ENCODE data around the gene ACP5.
"Not testable (repeated sequence)": the region's sequence is repeated elsewhere in the genome, so short reads cannot be mapped to it uniquely, and the experiment has no call there.

Gene ACP5

DNA sequence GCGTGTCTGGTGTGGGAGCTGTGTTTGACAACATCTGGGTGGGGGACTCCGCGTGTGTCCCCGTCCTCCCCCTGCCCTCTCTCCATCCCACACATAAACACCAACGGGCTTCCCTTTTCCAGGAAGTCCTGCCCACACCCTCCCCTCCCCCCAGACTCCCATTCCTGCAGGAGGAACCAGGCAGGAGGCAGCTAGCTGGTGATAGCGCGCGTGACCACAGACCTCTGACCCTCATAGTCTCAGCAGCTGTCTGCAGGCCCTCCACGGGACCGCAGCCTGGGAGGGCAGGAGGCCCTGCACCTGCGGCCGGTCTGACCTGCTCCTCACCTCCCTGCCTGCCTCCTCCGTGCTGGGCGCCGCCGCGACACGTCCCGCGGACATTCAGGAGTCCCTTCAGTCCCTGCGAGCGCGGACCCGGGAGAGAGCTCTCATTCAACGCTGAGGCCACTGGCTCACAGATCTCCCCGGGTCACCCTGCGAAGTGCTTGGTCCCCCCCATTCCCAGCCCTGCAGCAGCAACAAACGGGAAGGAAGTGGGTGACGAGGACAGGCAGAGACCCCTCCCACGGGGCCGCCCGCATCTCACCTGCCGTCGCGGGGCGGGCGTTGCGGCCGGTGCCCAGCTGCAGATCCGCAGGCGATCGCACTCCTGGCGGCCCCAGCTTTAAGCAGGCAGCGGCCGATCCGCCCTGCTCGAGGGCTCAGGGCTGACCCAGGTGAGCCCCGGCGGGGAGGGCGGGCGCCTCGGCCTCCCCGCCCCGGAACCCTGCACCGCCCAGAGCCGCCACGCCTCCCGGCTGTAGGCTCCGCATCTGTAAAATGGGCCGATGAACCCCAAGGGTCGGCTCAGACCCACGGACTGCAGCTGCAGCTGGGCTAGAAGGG, 1.1 kb upstream of the ACP5 start:
- DNase-seq (ENCODE audit: low read depth in 2 of 2), result no peak

DNA sequence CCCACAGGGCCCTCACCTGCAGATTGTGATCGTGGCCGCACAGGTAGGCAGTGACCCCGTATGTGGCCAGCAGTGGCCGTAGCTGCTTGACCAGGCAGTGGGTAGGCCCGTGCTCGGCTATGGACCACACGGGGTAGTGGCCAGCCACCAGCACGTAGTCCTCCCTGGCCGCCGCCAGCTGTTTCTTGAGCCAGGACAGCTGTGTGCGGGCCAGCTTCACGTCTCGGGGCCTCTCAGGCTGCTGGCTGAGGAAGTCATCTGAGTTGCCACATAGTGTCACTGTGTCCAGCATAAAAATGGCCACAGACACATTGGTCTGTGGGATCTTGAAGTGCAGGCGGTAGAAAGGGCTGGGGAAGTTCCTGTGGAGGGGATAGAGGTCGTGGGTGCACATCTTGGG, 1.2 kb downstream of the ACP5 start:
- DNase-seq (ENCODE audit: low read depth in 2 of 2), result no peak

DNA sequence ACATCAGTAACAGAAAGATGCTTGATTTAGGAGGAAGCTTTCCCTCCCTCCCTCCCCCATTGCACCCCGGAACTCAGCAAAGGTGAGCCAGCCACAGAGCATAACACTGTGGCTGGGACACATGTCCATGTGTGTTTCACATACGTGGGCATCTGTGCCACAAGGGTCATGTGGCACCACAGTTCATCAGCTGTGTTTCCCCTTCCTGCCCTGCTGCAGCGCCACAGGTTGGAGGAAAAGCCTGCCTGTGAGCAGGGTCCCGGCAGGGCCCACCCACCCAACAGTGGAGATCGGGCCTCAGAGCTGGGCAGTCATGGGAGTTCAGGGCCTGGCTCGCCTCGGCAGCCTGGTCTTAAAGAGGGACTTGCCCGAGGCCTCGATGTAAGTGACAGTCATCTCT, 2.8 kb downstream of the ACP5 start:
- no peak for DNase-seq (ENCODE audit: low read depth in 2 of 2)

DNA sequence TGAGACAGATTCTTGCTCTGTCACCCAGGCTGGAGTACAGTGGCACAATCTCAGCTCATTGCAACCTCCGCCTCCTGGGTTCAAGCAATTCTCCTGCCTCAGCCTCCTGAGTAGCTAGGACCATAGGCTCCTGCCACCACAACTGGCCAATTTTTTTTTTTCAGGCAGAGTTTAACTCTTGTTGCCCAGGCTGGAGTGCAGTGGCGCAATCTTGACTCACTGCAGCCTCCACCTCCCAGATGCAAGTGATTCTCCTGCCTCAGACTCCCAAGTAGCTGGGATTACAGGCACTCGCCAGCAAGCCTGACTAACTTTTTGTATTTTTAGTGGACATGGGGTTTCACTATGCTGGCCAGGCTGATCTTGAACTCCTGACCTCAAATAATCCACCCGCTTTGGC, 3.7 kb downstream of the ACP5 start:
- not testable (repeated sequence) for DNase-seq (ENCODE audit: low read depth in 2 of 2)

DNA sequence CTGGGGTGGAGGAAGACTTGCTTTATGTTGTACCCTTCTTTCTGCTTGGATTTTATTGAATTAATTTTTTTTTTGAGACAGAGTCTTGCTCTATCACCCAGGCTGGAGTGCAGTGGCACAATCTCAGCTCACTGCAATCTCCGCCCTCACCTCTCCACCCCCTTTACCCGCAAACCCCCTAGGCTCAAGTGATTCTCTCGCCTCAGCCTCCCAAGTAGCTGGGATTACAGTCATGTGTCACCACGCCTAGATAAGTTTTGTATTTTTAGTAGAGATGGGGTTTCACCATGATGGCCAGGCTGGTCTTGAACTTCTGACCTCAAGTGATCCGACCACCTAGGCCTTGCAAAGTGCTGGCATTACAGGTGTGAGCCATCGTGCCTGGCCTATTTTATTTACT, 4.1 kb downstream of the ACP5 start:
- not testable (repeated sequence) for DNase-seq (ENCODE audit: low read depth in 2 of 2)

DNA sequence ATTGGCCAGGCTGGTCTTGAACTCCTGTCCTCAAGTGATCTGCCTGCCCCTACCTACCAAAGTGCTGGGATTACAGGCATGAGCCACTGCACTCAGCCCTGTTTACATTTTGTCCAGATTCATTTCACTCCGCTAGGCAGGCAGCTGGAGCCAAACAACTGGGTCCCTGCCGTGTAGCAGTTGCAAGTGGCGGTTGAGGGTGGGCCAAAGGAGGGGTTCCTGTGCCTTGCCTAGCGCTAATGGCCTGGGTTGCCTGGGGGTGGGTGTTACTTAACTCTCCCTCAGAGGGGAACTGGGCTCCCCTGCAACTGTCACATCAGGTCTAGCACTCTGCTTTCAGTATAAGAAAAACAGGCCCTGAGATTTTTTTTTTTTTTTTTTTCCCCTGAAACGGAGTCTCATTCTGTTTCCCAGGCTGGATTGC, 7.4 kb downstream of the ACP5 start:
- no peak for DNase-seq (ENCODE audit: low read depth in 2 of 2)

DNA sequence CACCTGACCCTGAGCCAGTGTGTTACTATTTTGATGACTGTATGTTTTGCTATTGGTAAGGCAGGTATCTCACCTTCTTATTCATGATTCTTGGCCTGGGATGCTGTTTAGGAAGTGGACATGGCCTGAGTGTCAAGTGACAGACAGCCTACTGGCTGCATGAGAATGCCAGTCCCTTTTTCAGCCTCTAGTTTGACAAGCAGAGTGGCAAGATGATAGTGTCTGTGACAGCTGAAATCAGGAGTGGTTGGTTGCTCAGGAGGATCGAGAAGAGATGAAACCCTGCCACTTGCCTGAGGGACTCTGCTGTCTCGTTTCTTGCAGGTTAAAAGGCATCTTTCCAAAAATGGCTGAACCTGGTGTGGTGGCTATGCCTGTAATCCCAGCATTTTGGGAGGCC, 11.3 kb downstream of the ACP5 start:
- no peak for DNase-seq (ENCODE audit: low read depth in 2 of 2)

DNA sequence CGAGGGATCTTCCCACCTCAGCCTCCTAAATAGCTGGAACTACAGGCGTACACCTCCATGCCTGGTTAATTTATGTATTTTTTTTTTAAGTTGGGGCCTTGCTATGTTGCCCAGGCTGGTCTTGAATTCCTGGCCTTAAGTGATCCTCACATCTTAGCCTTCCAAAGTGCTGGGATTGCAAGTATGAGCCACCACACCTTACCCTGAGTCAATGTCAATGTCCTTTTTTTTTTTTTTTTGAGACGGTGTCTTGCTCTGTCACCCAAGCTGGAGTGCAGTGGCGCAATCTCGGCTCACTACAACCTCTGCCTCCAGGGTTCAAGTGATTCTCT, 11.8 kb downstream of the ACP5 start:
- DNase-seq (ENCODE audit: low read depth in 2 of 2), result not testable (repeated sequence)

DNA sequence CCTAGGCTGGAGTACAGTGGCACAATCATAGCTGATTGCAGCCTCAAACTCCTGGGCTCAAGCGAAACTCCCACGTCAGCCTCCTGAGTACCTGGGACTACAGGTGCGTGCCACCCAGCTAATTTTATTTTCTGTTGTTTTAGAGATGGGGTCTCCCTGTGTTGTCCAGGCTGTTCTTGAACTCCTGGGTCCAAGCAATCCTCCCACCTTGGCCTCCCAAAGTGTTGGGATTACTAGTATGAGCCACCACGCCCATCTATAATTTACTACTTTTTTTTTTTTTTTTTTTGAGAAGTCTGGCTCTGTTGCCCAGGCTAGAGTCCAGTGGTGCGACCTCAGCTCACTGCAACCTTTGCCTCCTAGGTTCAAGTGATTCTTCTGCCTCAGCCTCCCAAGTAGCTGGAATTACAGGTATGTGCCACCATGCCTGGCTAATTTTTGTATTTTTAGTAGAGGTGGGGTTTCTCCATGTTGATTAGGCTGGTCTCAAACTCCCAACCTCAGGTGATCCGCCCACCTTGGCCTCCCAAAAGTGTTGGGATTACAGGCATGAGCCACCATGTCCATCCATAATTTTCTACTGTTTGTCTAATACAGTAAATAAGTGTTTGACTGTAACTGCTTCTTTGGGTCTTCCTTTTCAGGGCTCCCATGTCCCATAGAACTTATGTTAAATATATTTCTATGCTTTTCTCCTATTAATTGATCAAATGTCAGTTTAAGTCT, 13.2 kb downstream of the ACP5 start:
- not testable (repeated sequence) for DNase-seq (ENCODE audit: low read depth in 2 of 2)

DNA sequence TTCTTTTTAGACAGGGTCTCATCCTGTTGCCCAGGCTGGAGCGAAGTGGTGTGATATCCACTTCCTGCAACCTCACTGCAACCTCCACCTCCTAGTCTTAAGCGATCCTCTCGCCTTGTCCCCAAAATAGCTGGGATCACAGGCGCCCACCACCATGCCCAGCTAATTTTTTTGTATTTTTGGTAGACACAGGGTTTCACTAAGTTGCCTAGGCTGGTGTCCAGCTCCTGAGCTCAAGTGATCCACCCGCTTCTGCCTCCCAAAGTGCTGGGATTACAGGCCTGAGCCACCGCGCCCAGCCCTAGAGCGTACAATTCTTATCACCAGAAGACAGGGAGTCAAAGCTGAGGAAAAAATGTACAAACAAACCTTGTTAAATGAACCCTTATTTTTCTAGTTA, 13.9 kb downstream of the ACP5 start:
- no peak for DNase-seq (ENCODE audit: low read depth in 2 of 2)

DNA sequence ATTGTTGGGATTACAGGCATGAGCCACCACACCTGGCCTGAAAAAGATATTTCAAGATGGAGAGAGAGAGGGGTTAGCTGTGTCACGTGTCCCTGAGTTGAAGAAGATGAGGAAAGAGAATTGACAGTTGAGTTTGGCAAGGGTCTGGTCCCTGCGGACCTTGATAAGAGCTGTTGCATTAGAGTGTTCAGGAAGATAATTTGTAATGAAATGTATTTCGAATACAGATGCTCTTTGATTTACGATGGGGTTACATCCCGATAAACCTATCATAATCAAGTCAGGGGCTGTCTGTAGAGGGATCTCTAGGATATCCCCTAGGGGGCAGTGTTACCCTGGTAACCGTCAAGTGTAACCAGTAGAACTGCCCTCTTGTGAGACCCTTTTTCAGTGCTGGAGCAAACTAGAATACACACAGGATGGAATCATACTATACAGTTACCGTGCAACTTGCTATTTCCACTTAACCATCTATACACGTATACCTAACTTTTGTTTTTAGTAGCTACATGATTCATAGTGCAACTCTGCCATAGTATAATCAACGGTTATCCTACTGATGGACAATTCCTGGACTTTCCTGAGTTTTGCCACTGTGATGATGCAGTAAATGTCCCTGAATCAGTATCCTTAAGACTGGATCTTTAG, 16.9 kb downstream of the ACP5 start:
- DNase-seq (ENCODE audit: low read depth in 2 of 2), result peak in 1 of 2 donors; percentile 16

DNA sequence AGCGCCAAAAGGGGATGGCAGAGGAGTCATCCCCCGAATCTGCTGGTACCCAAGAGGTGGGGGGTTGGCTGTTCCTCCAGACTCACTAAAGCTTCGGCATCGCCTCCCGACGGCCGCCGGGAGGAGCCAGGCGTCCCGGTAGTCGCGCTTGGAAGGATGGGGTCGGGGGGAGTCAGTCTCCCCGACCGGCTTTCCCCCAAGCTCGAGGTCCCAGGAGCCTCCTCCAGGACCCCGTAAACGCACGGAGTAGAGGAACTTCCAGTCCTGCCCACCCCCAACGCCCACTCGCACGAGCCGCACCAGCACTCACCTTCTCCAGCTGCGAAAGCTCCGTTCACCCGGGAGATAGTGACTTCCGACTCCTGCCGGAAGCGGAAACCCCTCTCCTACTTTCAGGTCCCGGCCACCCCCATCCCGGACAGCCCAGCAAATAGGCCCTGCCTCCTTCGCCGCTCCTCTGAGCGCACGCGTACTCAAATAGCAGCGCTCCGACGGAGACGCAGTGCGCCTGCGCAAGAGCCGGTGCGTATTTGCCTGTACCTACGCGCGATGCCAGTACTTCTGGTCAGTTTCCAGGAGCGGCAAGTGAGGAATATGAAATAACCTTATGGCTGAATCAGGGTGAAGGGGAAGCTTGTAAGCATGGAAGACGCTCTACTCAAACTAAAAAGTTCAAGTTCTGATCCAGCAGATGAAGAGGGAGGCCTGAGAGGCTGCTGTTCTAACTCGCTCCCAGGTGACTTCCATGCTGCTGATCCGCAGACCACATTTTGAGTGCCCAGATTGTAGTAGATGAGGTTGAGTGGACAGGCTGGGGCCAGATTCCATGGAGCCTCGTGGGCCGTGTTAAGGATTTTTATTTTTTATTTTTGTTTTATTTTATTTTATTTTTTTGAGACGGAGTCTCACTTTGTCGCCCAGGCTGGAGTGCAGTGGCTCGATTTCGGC, 18.3 kb downstream of the ACP5 start, which contains the start of gene ELOF1:
Gene ELOF1 (minus strand): TSS at position 350 of the 948 bp plus-strand sequence. CDS start 4,883 bp downstream, outside the sequence.
- peak; percentile 88 for DNase-seq (ENCODE audit: low read depth in 2 of 2)

DNA sequence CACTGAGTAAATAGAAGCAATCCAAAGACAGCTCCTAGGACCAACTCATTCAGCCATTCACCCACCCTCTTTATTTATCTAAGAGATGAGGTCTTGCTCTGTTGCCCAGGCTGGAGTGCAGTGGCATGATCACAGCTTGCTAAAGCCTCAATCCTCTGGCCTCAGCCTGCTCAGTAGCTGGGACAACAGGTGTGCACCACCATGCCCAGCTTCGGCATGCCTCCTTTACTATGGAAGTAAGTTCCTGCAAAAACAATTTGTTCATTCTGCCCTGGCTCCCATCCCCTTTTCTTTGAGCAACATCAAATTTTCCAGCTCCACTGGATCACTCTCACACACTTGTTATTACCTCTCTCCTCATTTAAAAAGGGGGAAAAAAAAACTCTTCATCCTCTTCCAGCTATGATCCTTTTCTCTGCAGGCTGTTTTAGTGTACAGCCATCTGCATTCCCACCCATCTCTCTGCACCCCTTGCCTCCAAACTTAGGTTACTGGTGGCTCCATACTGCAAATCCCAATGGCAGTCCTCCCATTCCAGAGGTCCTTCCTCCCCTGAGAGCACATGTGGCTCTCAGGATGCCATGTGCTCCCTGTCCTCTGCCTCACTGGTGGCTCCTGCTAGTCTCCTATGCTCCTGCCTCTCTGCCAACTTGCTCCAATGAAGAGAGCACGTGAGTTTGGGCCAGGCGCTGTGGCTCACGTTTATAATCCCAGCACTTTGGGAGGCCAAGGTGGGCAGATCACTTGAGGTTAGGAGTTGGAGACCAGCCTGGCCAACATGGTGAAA, 20.6 kb downstream of the ACP5 start:
- DNase-seq (ENCODE audit: low read depth in 2 of 2), result no peak

DNA sequence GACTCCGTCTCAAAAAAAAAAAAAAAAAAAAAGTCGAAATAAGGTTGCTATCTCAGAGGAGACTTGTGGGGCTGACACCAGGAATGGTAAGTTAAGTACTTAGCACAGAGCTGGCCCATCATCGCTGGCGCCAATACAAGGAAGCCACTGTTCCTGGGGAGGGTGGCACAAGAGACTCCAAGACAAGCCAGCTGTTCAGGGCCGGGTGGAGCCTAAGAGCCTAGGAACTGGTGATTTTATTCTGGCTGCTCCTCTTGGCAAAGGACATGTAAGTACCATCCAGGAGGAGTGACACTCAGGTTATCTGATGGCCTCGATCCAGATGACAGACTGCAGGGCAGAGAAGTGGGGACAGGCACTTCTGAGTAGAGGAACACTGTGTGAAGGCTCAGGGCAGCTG, 22.2 kb downstream of the ACP5 start:
- no peak for DNase-seq (ENCODE audit: low read depth in 2 of 2)

DNA sequence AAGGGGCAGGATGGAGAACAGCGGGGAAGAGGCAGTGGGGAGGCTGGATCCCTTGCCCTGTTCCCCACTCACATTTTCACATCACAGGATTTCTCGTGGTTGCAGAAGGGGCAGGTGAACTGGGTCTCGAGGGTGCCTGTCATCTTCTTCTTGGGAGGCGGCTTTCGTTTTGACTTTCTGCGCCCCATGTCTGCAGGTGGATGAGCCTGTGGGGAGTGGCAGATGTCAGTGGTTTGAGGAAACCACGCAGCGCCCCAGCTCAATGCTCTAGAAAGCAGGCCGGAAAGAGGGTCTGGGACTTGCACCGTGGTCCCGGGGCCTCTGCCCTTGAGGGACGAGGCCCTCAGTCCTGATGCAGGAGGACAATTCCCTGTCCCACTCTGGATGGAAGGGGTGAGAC, 23.3 kb downstream of the ACP5 start:
- DNase-seq (ENCODE audit: low read depth in 2 of 2), result no peak

DNA sequence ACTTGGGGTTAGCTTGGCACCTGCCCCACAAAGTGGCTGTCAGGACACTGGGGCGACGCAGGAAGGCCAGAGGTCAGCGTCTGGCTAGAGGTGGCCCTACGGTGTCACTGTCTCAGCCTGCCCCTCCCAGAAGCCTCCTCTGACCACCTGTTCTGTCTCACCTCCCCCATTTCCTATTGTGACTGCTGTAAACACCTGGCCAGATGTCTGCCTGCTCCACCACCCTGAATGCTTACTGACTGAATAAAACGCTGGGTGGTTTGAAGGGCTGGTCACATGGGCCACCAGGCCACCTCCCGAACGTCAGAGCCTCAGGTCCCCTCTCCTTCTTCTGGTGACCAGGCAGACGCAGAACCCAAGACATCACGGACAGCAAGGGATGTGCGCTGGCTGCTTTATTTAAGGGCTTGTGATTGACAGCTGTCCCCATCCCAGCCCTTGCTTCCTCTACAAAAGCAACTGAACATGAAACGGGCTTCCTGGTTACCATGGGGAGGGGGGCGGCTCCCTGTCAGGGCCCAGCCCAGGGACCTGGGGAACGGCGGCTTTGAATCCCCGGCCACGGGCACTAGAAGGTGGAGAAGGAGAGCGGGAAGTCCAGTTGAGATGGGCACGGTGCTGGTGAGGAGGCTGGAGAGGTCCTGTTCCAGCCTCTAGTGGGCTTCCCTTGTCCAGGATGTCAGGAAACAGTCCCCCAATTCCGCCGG, 24.6 kb downstream of the ACP5 start:
- no peak for DNase-seq (ENCODE audit: low read depth in 2 of 2)

DNA sequence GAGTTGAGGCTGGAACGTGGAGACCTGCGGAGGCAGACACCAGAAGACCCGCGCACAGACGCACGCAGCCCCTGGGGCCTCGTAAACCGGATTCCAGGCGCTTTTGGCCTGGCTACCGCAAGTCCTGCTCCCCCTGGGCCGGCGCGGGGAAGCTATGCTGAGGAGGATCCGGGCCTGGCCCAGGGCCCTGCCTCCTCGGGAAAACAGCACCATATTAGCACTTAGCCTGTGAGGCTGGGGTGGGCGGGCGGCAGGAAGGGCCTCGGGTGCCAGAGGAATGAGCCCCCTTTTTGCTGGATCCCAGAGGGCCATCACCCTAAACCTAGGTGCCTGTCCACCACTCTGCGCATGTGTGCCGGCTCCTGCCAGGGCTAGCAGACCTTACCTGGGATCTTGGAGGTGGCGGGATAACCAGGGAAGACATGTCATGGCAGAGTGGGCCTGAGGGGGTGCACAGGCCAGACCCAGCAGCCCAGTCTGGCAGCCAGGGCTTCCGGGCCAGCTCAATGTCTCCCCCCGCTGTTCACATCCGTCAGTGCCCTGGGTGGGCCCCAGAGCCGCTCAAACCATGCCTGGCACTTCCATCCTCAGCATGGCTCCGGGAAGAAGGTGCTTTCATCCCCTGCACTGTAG, 25.7 kb downstream of the ACP5 start:
- no peak for DNase-seq (ENCODE audit: low read depth in 2 of 2)

DNA sequence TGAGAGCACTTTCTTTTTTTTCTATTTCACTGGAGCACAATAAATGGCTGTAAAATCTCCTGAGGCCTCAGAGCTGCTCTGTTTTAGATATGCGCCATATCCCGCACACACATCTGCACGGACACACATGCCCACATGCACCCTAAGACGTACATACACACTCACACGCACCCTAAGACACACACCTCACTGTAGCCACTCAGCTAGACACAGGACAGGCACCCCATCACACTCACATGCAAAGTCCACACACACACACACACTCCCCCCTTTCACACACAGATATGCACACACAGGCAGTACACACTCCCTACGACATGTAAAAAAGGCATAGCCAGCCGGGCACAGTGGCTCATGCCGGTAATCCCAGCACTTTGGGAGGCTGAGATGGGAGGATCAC, 27.2 kb downstream of the ACP5 start:
- no peak for DNase-seq (ENCODE audit: low read depth in 2 of 2)

DNA sequence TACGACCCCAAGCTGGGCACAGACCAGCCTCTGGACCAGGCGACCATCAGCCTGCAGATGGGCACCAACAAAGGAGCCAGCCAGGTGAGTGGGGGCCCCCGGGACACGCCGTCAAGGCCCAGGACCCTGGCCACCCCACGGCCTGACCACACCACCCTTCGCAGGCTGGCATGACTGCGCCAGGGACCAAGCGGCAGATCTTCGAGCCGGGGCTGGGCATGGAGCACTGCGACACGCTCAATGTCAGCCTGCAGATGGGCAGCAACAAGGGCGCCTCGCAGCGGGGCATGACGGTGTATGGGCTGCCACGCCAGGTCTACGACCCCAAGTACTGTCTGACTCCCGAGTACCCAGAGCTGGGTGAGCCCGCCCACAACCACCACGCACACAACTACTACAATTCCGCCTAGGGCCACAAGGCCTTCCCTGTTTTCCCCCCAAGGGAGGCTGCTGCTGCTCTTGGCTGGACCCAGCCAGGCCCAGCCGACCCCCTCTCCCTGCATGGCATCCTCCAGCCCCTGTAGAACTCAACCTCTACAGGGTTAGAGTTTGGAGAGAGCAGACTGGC, 28.0 kb downstream of the ACP5 start:
- DNase-seq (ENCODE audit: low read depth in 2 of 2), result no peak

Data from stimulated activated CD8-positive, alpha-beta memory T cell treated with anti-CD3 and anti-CD28 coated beads, Interleukin-7, amount 100 ng/mL, for 1 hour (primary cell).